Activated CD8-positive, alpha-beta memory T cell treated with anti-CD3 and anti-CD28 coated beads for 4 hours (primary cell): ENCODE data around the gene HTT.
"Not testable (repeated sequence)": the region's sequence is repeated elsewhere in the genome, so short reads cannot be mapped to it uniquely, and the experiment has no call there.

ENCODE experiments used
- DNase-seq, 2 donors: peaks; one replicate each; pipeline ENCODE4 v3.0.0-alpha.2; 2020; ENCODE audit warnings: low read depth in 2 of 2

HTT gene

GRCh38 chr4:3082925-3083515, 8.5 kb downstream of the HTT start:
- DNase-seq, result no peak

- DNase-seq, result no peak
These were observed 9.3 kb downstream of the HTT start for GRCh38 chr4:3083732-3084131.

GRCh38 chr4:3085948-3086670, 11.6 kb downstream of the HTT start:
- DNase-seq, result no peak

- DNase-seq, result no peak
These were observed 12.8 kb downstream of the HTT start for GRCh38 chr4:3087115-3087797.

GRCh38 chr4:3091464-3091863, 17.0 kb downstream of the HTT start:
- DNase-seq, result no peak

- DNase-seq, result not testable (repeated sequence)
These were observed 20.2 kb downstream of the HTT start for GRCh38 chr4:3094701-3095100.

- DNase-seq, result no peak
These were observed 21.7 kb downstream of the HTT start for GRCh38 chr4:3096202-3096601.

GRCh38 chr4:3098346-3098745, 23.9 kb downstream of the HTT start:
- DNase-seq, result no peak

- DNase-seq, result peak; percentile 77 to 82
These were observed 32.1 kb downstream of the HTT start for GRCh38 chr4:3106339-3107186.

- no peak for DNase-seq
These were observed 32.8 kb downstream of the HTT start for GRCh38 chr4:3107271-3107670.

GRCh38 chr4:3107691-3108121, 33.2 kb downstream of the HTT start:
- no peak for DNase-seq

GRCh38 chr4:3108211-3108610, 33.7 kb downstream of the HTT start:
- no peak for DNase-seq

- no peak for DNase-seq
These were observed 37.0 kb downstream of the HTT start for GRCh38 chr4:3111461-3111860.

GRCh38 chr4:3112201-3112600, 37.7 kb downstream of the HTT start:
- DNase-seq, result no peak

GRCh38 chr4:3112609-3113469, 38.4 kb downstream of the HTT start:
- DNase-seq, result no peak

GRCh38 chr4:3114377-3114776, 39.9 kb downstream of the HTT start:
- no peak for DNase-seq

GRCh38 chr4:3115637-3116270, 41.3 kb downstream of the HTT start:
- DNase-seq, result no peak

- DNase-seq, result no peak
These were observed 42.5 kb downstream of the HTT start for GRCh38 chr4:3116955-3117354.

- DNase-seq, result no peak
These were observed 43.8 kb downstream of the HTT start for GRCh38 chr4:3118312-3118711.

- no peak for DNase-seq
These were observed 45.0 kb downstream of the HTT start for GRCh38 chr4:3119464-3119863.

GRCh38 chr4:3121110-3121509, 46.6 kb downstream of the HTT start:
- no peak for DNase-seq
